Breast epithelium (tissue), 3 donors: ENCODE results near the gene CDCP1.

Source experiments
- POLR2AphosphoS5 ChIP-seq, 3 donors: sonication (generic); formaldehyde crosslinking; IDR thresholded peaks; one replicate each; pipeline ENCODE4 v1.6.1; 2017; ENCODE audit warnings: antibody characterized with exemption in 3 of 3
- TF ChIP-seq, protein P1 (sequence below), 3 donors: fragments of 450-650 bp; IDR thresholded peaks; one replicate each; pipeline ENCODE4 v1.5.1; 2016 to 2017; ENCODE audit warnings: antibody characterized with exemption in 3 of 3, mild to moderate bottlenecking in 3 of 3, moderate library complexity in 3 of 3

DNA sequence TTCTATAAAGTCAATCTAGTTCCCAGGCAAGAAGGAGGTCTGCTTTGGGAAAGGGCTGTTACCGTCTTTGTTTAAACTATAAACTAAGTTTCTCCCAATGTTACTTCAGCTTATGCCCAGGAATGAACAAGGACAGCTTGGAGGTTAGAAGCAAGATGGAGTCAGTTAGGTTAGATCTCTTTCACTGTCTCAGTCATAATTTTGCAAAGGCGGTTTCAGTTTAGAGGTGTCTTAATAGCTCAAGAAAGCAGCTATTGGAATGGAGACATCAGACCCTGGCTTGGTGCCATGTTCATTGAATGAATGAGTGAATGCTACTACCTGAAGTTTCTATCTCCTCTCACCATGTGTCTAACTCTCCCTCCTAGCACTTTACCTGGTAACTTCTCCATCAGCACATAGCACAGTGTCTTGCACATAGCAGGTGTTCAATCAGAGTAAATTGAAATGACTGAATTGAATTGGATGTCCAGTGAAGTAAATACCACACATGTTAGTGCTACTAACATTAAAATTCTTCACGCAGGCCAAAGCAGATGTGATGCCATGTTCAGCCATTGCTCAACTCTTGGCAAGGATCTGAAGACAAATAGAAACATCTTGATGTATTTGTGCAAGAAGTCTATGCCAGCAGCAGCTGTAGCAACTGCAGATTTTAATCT, 91.9 kb downstream of the CDCP1 start:
- TF ChIP-seq, protein P1, sequence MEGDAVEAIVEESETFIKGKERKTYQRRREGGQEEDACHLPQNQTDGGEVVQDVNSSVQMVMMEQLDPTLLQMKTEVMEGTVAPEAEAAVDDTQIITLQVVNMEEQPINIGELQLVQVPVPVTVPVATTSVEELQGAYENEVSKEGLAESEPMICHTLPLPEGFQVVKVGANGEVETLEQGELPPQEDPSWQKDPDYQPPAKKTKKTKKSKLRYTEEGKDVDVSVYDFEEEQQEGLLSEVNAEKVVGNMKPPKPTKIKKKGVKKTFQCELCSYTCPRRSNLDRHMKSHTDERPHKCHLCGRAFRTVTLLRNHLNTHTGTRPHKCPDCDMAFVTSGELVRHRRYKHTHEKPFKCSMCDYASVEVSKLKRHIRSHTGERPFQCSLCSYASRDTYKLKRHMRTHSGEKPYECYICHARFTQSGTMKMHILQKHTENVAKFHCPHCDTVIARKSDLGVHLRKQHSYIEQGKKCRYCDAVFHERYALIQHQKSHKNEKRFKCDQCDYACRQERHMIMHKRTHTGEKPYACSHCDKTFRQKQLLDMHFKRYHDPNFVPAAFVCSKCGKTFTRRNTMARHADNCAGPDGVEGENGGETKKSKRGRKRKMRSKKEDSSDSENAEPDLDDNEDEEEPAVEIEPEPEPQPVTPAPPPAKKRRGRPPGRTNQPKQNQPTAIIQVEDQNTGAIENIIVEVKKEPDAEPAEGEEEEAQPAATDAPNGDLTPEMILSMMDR (IDR thresholded peaks at IDR 0.05) = no peak
- no peak for TF ChIP-seq POLR2AphosphoS5 (IDR thresholded peaks at IDR 0.05)
